WTC11 (cell line): Measurements from ENCODE around the gene OGFOD1. TPM values are rescaled to one million over a fixed set of nuclear protein-coding genes. Genes with fewer than 3 reads are reported as not detected.

Experiments
- ATAC-seq: fragments of 200-7000 bp; cut with Tn5 transposase; 2 replicates; pipeline ENCODE4 v1.10.0; 2021; ENCODE audit warnings: mild to moderate bottlenecking, moderate library complexity
- CTCF ChIA-PET: fragments of 300-600 bp; sonication (Branson Sonifier 250); formaldehyde crosslinking; loops from one replicate; lab custom pipeline; 2021; ENCODE audit warnings: antibody characterized with exemption; lab: Charles Lee
- POLR2A ChIA-PET: fragments of 350-600 bp; sonication (Branson Sonifier 250); formaldehyde crosslinking; loops from one replicate; lab custom pipeline; 2021; ENCODE audit warnings: antibody characterized with exemption; lab: Charles Lee
- DNase-seq: peaks from one replicate; pipeline ENCODE4 v3.0.0; 2021; ENCODE audit warnings: low spot score
- H3K27ac Mint-ChIP-seq: 2 replicates; pipeline ENCODE4 v1.8.0; 2021; ENCODE audit warnings: mixed read lengths
- H3K27me3 Mint-ChIP-seq: 2 replicates; pipeline ENCODE4 v1.8.0; 2021; ENCODE audit warnings: low read depth, mild to moderate bottlenecking, moderate library complexity, mixed read lengths
- H3K36me3 Mint-ChIP-seq: 2 replicates; pipeline ENCODE4 v1.8.0; 2021; ENCODE audit warnings: mixed read lengths
- H3K4me1 Mint-ChIP-seq: 2 replicates; pipeline ENCODE4 v1.8.0; 2022; ENCODE audit warnings: mixed read lengths
- H3K4me3 Mint-ChIP-seq: 2 replicates; pipeline ENCODE4 v1.8.0; 2021; ENCODE audit warnings: mild to moderate bottlenecking, moderate library complexity, mixed read lengths
- H3K9me3 Mint-ChIP-seq: 2 replicates; pipeline ENCODE4 v1.8.0; 2021; ENCODE audit warnings: mixed read lengths
- ATF1 ChIP-seq: sonication (generic); formaldehyde crosslinking; IDR thresholded peaks from 2 replicates; pipeline ENCODE4 v1.8.1; 2023; ENCODE audit warnings: mild to moderate bottlenecking, moderate library complexity, missing genetic modification reagents
- FOXJ3 ChIP-seq: sonication (generic); formaldehyde crosslinking; IDR thresholded peaks from 2 replicates; pipeline ENCODE4 v1.9.0; 2021; ENCODE audit warnings: missing genetic modification reagents, mild to moderate bottlenecking, borderline replicate concordance
- GRHL2 ChIP-seq: fragments of 250-450 bp; sonication (Bioruptor Pico); IDR thresholded peaks from 2 replicates; pipeline ENCODE4 v1.8.0; 2022; ENCODE audit warnings: mild to moderate bottlenecking, moderate library complexity; ENCODE audit not compliant: insufficient replicate concordance, severe bottlenecking
- GTF2I ChIP-seq: fragments of 250-450 bp; sonication (Bioruptor Pico); conservative IDR thresholded peaks from 2 replicates; pipeline ENCODE4 v1.4.0; 2021; ENCODE audit warnings: mild to moderate bottlenecking
- KAT7 ChIP-seq: sonication (generic); formaldehyde crosslinking; IDR thresholded peaks from 2 replicates; pipeline ENCODE4 v1.8.1; 2023; ENCODE audit warnings: missing genetic modification reagents, mild to moderate bottlenecking, borderline replicate concordance
- NFYB ChIP-seq: sonication (generic); formaldehyde crosslinking; conservative IDR thresholded peaks from 2 replicates; pipeline ENCODE4 v1.8.0; 2022; ENCODE audit warnings: low read depth, missing genetic modification reagents
- NR2C2 ChIP-seq: sonication (generic); formaldehyde crosslinking; IDR thresholded peaks from 2 replicates; pipeline ENCODE4 v1.8.0; 2022; ENCODE audit warnings: mild to moderate bottlenecking, missing genetic modification reagents
- PRRX2 ChIP-seq: fragments of 250-450 bp; sonication (Bioruptor Pico); IDR thresholded peaks from 2 replicates; pipeline ENCODE4 v1.8.0; 2021; ENCODE audit warnings: mild to moderate bottlenecking
- SMAD3 ChIP-seq: sonication (generic); formaldehyde crosslinking; IDR thresholded peaks from 2 replicates; pipeline ENCODE4 v1.8.0; 2022; ENCODE audit warnings: missing genetic modification reagents, mild to moderate bottlenecking, borderline replicate concordance
- SOX15 ChIP-seq: fragments of 250-450 bp; sonication (Bioruptor Pico); IDR thresholded peaks from 2 replicates; pipeline ENCODE4 v1.9.0; 2021; ENCODE audit warnings: mild to moderate bottlenecking
- TEAD4 ChIP-seq: sonication (generic); formaldehyde crosslinking; IDR thresholded peaks from 2 replicates; pipeline ENCODE4 v1.8.0; 2022; ENCODE audit warnings: mild to moderate bottlenecking, missing genetic modification reagents
- ZBTB21 ChIP-seq: sonication (generic); formaldehyde crosslinking; IDR thresholded peaks from 2 replicates; pipeline ENCODE4 v1.8.1; 2023; ENCODE audit warnings: mild to moderate bottlenecking, missing genetic modification reagents, borderline replicate concordance
- ZNF671 ChIP-seq: fragments of 250-450 bp; sonication (Bioruptor Pico); IDR thresholded peaks from 2 replicates; pipeline ENCODE4 v1.8.0; 2021; ENCODE audit warnings: mild to moderate bottlenecking
- total RNA-seq: library from RNA; stranded (reverse); gene quantifications from 3 replicates; pipeline ENCODE4 v1.2.3, GENCODE V29; 2021
- TF ChIP-seq, protein P1 (sequence below): fragments of 250-450 bp; sonication (Bioruptor Pico); IDR thresholded peaks from 2 replicates; pipeline ENCODE4 v2.1.2; 2022; ENCODE audit warnings: mild to moderate bottlenecking, moderate library complexity
- TF ChIP-seq, protein P2 (sequence below): sonication (generic); formaldehyde crosslinking; IDR thresholded peaks from 2 replicates; pipeline ENCODE4 v1.8.1; 2023; ENCODE audit warnings: mild to moderate bottlenecking, missing genetic modification reagents, moderate library complexity
- TF ChIP-seq, protein P3 (sequence below): sonication (generic); formaldehyde crosslinking; IDR thresholded peaks from 2 replicates; pipeline ENCODE4 v1.8.1; 2022; ENCODE audit warnings: mild to moderate bottlenecking, moderate library complexity, missing genetic modification reagents
- TF ChIP-seq, protein P4 (sequence below): sonication (generic); formaldehyde crosslinking; conservative IDR thresholded peaks from 2 replicates; pipeline ENCODE4 v1.8.1; 2023; ENCODE audit warnings: mild to moderate bottlenecking, low read depth, missing genetic modification reagents, moderate library complexity
- TF ChIP-seq, protein P5 (sequence below): sonication (generic); formaldehyde crosslinking; IDR thresholded peaks from 2 replicates; pipeline ENCODE4 v1.8.0; 2022; ENCODE audit warnings: missing genetic modification reagents
- TF ChIP-seq, protein P6 (sequence below): sonication (generic); formaldehyde crosslinking; IDR thresholded peaks from 2 replicates; pipeline ENCODE4 v1.8.0; 2023; ENCODE audit warnings: mild to moderate bottlenecking, missing genetic modification reagents

OGFOD1 gene
- total RNA-seq, 1 experiment from 2014 or later: 50.5 TPM

DNA sequence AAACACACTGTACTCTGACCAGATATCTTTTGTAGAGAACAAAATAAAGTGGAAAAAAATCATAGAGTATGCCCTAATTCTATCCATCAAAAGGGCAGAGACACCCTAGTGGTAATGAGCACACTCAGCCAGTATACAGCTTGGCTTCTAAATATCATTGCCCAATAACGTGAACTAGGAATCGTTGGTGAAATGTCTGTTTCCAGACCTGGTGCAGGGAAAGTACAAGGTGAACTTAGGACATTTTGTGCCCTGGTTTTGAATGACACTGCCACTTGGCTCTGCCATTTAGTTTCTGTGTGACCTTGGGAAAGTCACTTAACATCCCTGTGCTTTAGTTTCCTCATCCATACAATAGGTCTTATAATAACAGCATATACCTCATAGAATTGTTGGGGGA, 39.7 kb upstream of the OGFOD1 start:
- no peak overlapping the region for H3K4me3 Mint-ChIP-seq
- peaks cover 23% of the 10 kb centered on the region for H3K36me3 Mint-ChIP-seq
- TF ChIP-seq, protein P1, sequence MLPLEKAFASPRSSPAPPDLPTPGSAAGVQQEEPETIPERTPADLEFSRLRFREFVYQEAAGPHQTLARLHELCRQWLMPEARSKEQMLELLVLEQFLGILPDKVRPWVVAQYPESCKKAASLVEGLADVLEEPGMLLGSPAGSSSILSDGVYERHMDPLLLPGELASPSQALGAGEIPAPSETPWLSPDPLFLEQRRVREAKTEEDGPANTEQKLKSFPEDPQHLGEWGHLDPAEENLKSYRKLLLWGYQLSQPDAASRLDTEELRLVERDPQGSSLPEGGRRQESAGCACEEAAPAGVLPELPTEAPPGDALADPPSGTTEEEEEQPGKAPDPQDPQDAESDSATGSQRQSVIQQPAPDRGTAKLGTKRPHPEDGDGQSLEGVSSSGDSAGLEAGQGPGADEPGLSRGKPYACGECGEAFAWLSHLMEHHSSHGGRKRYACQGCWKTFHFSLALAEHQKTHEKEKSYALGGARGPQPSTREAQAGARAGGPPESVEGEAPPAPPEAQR (CRISPR knock-in tag): no peak
- TF ChIP-seq FOXJ3 (CRISPR knock-in tag) (no peak), NFYB (no peak)
- TF ChIP-seq, all 79 proteins: peak for 0
- H3K27ac Mint-ChIP-seq: no peak overlapping the region
- ChIA-PET POLR2A (no interaction called here), CTCF (interaction anchor here (0.7 kb wide), 1 partner anchor 14 kb away, joined by 3 read pairs; the partner anchor contains the start of gene AMFR)
- ATAC-seq (no peak), DNase-seq (no peak)
- peaks cover 20% of the 10 kb centered on the region for H3K4me1 Mint-ChIP-seq
- no peaks in the 10 kb centered on the region for H3K27me3 Mint-ChIP-seq
- H3K9me3 Mint-ChIP-seq: 0 out of 2 replicates have a peak, but pooled peaks cover 7% of the 10 kb centered on the region

DNA sequence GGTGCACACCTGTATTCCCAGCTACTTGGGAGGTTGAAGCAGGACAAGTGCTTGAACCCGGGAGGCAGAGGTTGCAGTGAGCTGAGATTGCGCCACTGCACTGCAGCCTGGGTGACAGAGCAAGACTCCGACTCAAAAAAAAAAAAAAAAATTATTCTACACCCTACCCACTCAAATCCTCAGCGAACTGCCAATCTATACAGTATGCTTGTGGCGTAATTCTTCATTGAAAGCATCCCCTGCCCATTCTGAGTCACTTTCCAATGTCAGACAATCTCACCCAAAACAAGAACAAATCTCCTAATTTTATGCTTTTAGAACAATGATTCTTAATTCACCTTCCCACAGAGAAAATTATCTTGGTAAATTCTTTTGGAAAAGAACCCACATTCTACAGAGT, 38.0 kb upstream of the OGFOD1 start:
- no peak for ATAC-seq
- no peak overlapping the region for H3K4me3 Mint-ChIP-seq
- H3K9me3 Mint-ChIP-seq: 0 out of 2 replicates have a peak, but pooled peaks cover 7% of the 10 kb centered on the region
- DNase-seq: no peak
- CTCF ChIA-PET: interaction anchor here (0.6 to 1.9 kb wide), 2 partner anchors 12 to 52 kb away, joined by 3 to 6 read pairs; no protein-coding TSS in a partner anchor
- no peaks in the 10 kb centered on the region for H3K27me3 Mint-ChIP-seq
- TF ChIP-seq, protein P2, sequence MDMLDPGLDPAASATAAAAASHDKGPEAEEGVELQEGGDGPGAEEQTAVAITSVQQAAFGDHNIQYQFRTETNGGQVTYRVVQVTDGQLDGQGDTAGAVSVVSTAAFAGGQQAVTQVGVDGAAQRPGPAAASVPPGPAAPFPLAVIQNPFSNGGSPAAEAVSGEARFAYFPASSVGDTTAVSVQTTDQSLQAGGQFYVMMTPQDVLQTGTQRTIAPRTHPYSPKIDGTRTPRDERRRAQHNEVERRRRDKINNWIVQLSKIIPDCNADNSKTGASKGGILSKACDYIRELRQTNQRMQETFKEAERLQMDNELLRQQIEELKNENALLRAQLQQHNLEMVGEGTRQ (CRISPR knock-in tag): no peak
- TF ChIP-seq PRRX2 (CRISPR knock-in tag): no peak
- TF ChIP-seq ZNF671 (CRISPR knock-in tag): no peak
- no peak for TF ChIP-seq NR2C2 (CRISPR knock-in tag)
- no peak for TF ChIP-seq GRHL2 (CRISPR knock-in tag)
- no peak for TF ChIP-seq GTF2I (CRISPR knock-in tag)
- TF ChIP-seq, protein P3, sequence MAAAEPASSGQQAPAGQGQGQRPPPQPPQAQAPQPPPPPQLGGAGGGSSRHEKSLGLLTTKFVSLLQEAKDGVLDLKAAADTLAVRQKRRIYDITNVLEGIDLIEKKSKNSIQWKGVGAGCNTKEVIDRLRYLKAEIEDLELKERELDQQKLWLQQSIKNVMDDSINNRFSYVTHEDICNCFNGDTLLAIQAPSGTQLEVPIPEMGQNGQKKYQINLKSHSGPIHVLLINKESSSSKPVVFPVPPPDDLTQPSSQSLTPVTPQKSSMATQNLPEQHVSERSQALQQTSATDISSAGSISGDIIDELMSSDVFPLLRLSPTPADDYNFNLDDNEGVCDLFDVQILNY (CRISPR knock-in tag): no peak
- TF ChIP-seq, protein P4, sequence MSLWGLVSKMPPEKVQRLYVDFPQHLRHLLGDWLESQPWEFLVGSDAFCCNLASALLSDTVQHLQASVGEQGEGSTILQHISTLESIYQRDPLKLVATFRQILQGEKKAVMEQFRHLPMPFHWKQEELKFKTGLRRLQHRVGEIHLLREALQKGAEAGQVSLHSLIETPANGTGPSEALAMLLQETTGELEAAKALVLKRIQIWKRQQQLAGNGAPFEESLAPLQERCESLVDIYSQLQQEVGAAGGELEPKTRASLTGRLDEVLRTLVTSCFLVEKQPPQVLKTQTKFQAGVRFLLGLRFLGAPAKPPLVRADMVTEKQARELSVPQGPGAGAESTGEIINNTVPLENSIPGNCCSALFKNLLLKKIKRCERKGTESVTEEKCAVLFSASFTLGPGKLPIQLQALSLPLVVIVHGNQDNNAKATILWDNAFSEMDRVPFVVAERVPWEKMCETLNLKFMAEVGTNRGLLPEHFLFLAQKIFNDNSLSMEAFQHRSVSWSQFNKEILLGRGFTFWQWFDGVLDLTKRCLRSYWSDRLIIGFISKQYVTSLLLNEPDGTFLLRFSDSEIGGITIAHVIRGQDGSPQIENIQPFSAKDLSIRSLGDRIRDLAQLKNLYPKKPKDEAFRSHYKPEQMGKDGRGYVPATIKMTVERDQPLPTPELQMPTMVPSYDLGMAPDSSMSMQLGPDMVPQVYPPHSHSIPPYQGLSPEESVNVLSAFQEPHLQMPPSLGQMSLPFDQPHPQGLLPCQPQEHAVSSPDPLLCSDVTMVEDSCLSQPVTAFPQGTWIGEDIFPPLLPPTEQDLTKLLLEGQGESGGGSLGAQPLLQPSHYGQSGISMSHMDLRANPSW (CRISPR knock-in tag): no peak
- no peak for TF ChIP-seq TEAD4 (CRISPR knock-in tag)
- TF ChIP-seq ZBTB21: no peak
- no peak for TF ChIP-seq ATF1 (CRISPR knock-in tag)
- TF ChIP-seq SMAD3 (CRISPR knock-in tag): no peak
- TF ChIP-seq, protein P5, sequence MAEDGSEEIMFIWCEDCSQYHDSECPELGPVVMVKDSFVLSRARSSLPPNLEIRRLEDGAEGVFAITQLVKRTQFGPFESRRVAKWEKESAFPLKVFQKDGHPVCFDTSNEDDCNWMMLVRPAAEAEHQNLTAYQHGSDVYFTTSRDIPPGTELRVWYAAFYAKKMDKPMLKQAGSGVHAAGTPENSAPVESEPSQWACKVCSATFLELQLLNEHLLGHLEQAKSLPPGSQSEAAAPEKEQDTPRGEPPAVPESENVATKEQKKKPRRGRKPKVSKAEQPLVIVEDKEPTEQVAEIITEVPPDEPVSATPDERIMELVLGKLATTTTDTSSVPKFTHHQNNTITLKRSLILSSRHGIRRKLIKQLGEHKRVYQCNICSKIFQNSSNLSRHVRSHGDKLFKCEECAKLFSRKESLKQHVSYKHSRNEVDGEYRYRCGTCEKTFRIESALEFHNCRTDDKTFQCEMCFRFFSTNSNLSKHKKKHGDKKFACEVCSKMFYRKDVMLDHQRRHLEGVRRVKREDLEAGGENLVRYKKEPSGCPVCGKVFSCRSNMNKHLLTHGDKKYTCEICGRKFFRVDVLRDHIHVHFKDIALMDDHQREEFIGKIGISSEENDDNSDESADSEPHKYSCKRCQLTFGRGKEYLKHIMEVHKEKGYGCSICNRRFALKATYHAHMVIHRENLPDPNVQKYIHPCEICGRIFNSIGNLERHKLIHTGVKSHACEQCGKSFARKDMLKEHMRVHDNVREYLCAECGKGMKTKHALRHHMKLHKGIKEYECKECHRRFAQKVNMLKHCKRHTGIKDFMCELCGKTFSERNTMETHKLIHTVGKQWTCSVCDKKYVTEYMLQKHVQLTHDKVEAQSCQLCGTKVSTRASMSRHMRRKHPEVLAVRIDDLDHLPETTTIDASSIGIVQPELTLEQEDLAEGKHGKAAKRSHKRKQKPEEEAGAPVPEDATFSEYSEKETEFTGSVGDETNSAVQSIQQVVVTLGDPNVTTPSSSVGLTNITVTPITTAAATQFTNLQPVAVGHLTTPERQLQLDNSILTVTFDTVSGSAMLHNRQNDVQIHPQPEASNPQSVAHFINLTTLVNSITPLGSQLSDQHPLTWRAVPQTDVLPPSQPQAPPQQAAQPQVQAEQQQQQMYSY: no peak
- TF ChIP-seq, protein P6, sequence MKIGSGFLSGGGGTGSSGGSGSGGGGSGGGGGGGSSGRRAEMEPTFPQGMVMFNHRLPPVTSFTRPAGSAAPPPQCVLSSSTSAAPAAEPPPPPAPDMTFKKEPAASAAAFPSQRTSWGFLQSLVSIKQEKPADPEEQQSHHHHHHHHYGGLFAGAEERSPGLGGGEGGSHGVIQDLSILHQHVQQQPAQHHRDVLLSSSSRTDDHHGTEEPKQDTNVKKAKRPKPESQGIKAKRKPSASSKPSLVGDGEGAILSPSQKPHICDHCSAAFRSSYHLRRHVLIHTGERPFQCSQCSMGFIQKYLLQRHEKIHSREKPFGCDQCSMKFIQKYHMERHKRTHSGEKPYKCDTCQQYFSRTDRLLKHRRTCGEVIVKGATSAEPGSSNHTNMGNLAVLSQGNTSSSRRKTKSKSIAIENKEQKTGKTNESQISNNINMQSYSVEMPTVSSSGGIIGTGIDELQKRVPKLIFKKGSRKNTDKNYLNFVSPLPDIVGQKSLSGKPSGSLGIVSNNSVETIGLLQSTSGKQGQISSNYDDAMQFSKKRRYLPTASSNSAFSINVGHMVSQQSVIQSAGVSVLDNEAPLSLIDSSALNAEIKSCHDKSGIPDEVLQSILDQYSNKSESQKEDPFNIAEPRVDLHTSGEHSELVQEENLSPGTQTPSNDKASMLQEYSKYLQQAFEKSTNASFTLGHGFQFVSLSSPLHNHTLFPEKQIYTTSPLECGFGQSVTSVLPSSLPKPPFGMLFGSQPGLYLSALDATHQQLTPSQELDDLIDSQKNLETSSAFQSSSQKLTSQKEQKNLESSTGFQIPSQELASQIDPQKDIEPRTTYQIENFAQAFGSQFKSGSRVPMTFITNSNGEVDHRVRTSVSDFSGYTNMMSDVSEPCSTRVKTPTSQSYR (CRISPR knock-in tag): no peak
- TF ChIP-seq KAT7 (CRISPR knock-in tag): no peak
- TF ChIP-seq SOX15 (CRISPR knock-in tag): no peak
- no peak overlapping the region for H3K27ac Mint-ChIP-seq
- POLR2A ChIA-PET: no interaction called here
- H3K36me3 Mint-ChIP-seq: peaks cover 22% of the 10 kb centered on the region
- peaks cover 20% of the 10 kb centered on the region for H3K4me1 Mint-ChIP-seq
